ENCODE measurements around the gene TMEM130. TPM values are rescaled to one million over a fixed set of nuclear protein-coding genes. Genes with fewer than 3 reads are reported as not detected.

Gene TMEM130
- total RNA-seq, 1 experiment from 2014 or later = 1.7 TPM

- Histone ChIP-seq H2BK5ac (ENCODE audit: insufficient read length, low read length) (no peak overlapping the region), H3K79me2 (ENCODE audit: insufficient read depth, low read length) (peaks cover 9% of the 10 kb centered on the region), H2BK15ac (ENCODE audit: low read depth, low read length) (no peak overlapping the region), H3K9me3 (ENCODE audit: control insufficient read depth, low read depth, low read length) (no peaks in the 10 kb centered on the region), H2BK20ac (ENCODE audit: low read depth, low read length, poor library complexity, severe bottlenecking) (no peak overlapping the region), H4K8ac (replicated peaks; ENCODE audit: insufficient read length, low read depth, low read length) (no peak overlapping the region), H3K4me1 (ENCODE audit: insufficient read depth, low read length) (no peaks in the 10 kb centered on the region), H3K79me1 (ENCODE audit: insufficient read depth, low read depth, low read length, poor library complexity, severe bottlenecking) (peaks cover 7% of the 10 kb centered on the region), H4K5ac (ENCODE audit: insufficient read length, low read depth, low read length) (no peak overlapping the region), H3K27me3 (ENCODE audit: insufficient read depth, low read length) (no peaks in the 10 kb centered on the region), H3K27ac (ENCODE audit: insufficient read length, low read depth, low read length) (no peak overlapping the region), H2BK12ac (ENCODE audit: insufficient read length, low read depth, low read length) (no peak overlapping the region), H2BK120ac (ENCODE audit: low read depth, low read length, poor library complexity, severe bottlenecking) (no peak overlapping the region), H2AFZ (ENCODE audit: low read length) (no peak overlapping the region), H3K14ac (ENCODE audit: insufficient read depth, low read length) (peak overlapping the region; percentile 38), H3K56ac (ENCODE audit: insufficient read length, low read depth, low read length) (no peak overlapping the region), H3K9ac (ENCODE audit: extremely low read depth, insufficient read length, low read length) (peak overlapping the region; percentile 75), H3K4me2 (ENCODE audit: insufficient read depth, insufficient read length, low read length) (peak overlapping the region; percentile 73), H3K4ac (ENCODE audit: low read depth, low read length) (no peak overlapping the region), H2AK5ac (ENCODE audit: insufficient read length, low read length) (no peak overlapping the region), H4K91ac (ENCODE audit: insufficient read length, low read depth, low read length) (no peak overlapping the region), H3K18ac (ENCODE audit: insufficient read length, low read depth, low read length) (no peak overlapping the region), H3K23ac (ENCODE audit: insufficient read length, low read depth, low read length) (no peak overlapping the region), H3K23me2 (ENCODE audit: insufficient read length, low read depth, low read length, poor library complexity, severe bottlenecking) (peaks cover 7% of the 10 kb centered on the region), H4K20me1 (ENCODE audit: control insufficient read depth, insufficient read depth, insufficient read length) (no peaks in the 10 kb centered on the region), H3T11ph (ENCODE audit: low read length) (no peak overlapping the region)
- no CpG with 5 or more reads among the region's 29 CpGs for WGBS (ENCODE audit: extremely low coverage, insufficient read length, low lambda C conversion rate)
- Mint-ChIP-seq H3K9me3 (no peaks in the 10 kb centered on the region), H3K27me3 (ENCODE audit: low read depth) (peaks cover 6% of the 10 kb centered on the region), H3K4me1 (peaks cover 14 to 15% of the 10 kb centered on the region in 2 experiments), H3K36me3 (ENCODE audit: insufficient read depth in 1 of 3, low read depth in 3 of 3) (peaks cover 16 to 40% (median 39%) of the 10 kb centered on the region in 3 experiments; a peak in 6 of 7 replicates), H3K4me3 (peak overlapping the region; percentile 86 to 93), H3K27ac (peak overlapping the region in 2 of 3 experiments; percentile 75 to 95; a peak in 3 of 7 replicates)
- TF ChIP-seq, protein P1, sequence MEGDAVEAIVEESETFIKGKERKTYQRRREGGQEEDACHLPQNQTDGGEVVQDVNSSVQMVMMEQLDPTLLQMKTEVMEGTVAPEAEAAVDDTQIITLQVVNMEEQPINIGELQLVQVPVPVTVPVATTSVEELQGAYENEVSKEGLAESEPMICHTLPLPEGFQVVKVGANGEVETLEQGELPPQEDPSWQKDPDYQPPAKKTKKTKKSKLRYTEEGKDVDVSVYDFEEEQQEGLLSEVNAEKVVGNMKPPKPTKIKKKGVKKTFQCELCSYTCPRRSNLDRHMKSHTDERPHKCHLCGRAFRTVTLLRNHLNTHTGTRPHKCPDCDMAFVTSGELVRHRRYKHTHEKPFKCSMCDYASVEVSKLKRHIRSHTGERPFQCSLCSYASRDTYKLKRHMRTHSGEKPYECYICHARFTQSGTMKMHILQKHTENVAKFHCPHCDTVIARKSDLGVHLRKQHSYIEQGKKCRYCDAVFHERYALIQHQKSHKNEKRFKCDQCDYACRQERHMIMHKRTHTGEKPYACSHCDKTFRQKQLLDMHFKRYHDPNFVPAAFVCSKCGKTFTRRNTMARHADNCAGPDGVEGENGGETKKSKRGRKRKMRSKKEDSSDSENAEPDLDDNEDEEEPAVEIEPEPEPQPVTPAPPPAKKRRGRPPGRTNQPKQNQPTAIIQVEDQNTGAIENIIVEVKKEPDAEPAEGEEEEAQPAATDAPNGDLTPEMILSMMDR (conservative IDR thresholded peaks at IDR 0.05) = peak; percentile 25
- DNase-seq = peak; percentile 49
Measured at GRCh38 chr7:98879198-98879978, 9.6 kb upstream of the TMEM130 start.
